Activated T-cell treated with anti-CD3 and anti-CD28 coated beads, Interleukin-2, amount 50 U/mL, for 48 hours (primary cell): ENCODE data around the gene FGGY.
"Not testable (repeated sequence)": the region's sequence is repeated elsewhere in the genome, so short reads cannot be mapped to it uniquely, and the experiment has no call there.

ENCODE experiments used
- DNase-seq, 2 experiments: peaks; one replicate each; pipeline ENCODE4 v3.0.0-alpha.2; 2020

FGGY gene

DNA sequence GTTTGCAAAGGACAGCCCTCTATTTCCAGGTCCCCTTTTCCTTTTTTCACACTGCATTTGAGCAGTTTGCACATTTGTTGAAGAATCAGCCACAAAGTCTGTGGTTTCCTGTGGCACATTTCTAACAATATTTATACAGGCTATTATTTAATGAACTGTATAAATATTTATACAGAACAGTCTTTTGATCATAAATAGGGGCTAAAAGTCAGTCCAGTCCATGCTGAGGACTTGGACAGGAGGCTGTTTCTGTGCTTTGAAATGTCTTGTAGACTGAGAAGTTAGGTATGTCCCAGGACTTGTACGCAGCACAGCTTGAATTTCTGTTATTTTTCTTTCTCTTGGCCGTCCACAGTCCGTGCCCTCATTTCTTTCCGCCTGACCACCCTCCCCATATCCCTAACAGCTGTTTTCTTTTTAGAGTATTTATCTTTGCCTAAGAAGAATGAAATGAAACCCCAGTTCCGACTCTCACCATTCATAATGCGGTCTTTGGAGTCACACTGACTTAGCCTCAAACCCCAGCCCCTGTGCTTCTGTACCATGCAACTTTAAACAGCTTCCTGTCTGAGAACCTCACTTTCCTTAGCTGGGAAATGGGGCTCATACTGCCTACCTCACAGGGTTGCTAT, 19.7 kb downstream of the FGGY start:
- DNase-seq: no peak

DNA sequence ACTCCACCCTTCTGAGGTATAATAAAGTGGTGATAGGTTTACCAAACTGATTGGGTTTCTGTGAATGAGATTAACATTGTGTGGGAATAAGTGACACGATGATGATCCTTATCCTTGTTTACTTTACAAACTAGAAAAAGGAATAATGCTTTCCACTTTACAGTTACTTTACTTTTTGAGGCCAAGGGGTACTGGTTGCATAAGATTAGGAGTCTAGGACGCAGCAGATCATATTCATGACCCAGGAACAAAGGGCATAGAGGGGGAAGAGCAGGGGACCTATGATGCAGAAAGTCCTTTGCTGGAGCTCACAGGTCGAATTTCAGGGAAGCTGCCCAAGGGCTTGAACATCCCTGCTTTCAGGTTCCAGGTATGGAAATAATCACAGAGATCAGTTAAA, 20.4 kb downstream of the FGGY start:
- no peak for DNase-seq

DNA sequence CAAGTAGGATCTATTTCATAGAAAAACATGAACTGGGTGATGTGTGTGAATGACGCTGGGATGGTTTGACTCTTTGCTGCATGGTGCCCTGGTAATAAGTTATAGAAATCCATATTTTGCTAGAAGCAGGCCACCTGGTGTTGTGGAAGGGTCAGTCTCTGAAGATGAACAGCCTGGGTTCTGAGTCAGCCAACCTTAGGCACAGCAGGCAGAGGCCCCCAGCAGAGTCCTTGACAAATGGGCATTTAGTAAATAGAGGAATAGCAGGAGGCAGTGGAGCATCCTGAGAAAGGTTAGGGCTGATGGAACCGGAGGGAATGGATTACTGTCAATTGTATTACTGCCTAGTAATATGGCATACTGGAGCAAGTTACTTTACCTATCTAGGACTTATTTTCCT, 20.9 kb downstream of the FGGY start:
- DNase-seq: no peak

DNA sequence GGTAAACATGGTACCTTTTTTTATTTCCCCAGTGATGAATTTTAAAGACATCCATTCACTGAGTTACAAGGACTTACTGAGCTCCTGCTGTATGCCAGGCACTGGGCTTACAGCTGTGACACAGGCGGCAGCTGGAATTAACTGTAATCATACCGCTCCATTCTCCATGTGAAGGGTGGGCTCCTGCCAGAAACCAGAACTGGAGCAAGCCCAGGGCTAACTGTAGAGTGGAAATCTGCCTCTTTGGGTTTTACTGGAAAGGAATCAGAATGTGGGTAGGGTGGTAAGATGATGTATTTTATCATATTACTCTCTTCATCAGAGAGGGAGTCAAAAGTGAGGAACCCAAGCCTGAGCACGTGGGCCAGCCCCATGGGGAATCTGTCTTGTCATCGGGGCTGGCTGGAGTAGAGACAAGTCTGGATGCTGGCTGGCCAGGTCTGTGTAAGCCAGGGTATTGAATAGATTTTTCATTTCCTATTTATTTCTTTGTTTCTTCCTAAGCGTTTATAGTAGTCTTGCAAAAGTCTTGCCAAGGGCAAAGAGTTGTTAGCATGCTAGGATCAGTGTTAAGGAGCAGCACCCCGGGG, 21.5 kb downstream of the FGGY start:
- DNase-seq: no peak

DNA sequence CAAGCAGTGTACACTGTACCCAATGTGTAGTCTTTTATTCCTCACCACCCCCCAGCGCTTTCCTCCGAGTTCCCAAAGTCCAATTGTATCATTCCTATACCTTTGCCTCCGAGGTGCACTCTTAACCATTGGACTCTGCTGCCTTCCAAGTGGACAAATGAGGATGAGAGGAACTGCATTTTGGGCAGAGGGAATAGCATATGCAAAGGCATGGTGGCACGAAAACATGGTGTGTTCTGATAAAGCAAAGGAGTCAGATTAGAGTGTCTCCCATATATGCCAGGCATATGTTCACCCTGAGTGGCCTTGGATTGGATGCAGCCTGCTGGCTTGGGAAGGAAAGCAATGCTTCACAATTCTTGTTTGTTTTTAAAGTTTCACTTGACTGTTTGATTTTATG, 25.5 kb downstream of the FGGY start:
- DNase-seq: no peak

DNA sequence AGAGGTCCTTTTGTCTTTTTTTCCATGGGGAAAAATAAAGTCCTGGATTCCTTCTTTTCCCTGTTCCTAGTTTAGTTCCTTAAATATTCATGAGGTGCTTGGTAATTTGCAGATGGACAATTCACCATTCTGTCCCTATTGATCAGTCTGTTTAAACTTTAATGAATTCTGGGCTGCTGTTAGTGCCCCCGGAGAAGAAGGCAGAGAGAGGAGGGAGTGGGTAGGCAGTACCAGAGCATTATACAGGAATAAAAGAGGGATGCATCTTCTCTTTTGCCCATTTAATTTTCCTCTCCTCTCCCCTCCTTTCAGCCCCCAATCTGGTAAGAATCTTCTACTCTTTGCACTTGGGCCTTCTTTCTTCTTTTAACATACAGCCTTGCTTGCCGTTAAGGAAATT, 25.9 kb downstream of the FGGY start:
- no peak for DNase-seq

DNA sequence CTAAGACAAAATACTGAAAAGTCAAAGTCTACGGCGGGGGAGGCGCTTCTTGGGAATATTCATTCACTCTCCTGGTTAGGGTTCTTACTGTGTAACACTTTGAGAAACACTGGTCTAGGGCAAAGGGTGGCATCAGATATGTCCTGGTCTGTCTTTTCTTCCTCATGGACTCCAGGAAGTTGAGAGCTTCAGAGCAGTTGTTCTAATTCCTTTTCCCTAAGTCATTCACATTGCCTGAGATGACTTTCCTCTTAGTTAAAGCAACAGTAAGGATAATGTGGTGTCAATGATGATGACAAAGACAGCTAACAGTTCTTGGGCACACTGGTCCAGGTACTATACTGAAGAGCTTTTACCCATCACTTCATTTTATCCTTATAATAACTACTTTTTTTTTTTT, 27.0 kb downstream of the FGGY start:
- no peak for DNase-seq

DNA sequence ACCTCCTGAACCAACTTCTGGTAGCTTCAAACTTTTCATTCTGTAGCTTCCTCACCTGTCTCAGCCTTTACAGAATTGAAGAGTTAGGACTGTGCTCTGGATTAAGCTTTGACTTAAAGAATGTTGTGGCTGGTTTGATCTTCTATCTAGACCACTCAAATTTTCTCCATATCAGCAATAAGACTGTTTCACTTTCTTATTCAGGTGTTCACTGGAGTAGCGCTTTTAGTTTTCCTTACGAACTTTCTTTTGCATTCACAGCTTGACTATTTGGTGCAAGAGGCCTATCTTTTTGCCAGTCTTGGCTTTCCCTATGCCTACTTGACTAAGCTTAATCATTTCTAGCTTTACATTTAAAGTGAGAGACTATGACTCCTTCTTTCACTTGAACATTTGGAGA, 31.5 kb downstream of the FGGY start:
- DNase-seq: no peak

DNA sequence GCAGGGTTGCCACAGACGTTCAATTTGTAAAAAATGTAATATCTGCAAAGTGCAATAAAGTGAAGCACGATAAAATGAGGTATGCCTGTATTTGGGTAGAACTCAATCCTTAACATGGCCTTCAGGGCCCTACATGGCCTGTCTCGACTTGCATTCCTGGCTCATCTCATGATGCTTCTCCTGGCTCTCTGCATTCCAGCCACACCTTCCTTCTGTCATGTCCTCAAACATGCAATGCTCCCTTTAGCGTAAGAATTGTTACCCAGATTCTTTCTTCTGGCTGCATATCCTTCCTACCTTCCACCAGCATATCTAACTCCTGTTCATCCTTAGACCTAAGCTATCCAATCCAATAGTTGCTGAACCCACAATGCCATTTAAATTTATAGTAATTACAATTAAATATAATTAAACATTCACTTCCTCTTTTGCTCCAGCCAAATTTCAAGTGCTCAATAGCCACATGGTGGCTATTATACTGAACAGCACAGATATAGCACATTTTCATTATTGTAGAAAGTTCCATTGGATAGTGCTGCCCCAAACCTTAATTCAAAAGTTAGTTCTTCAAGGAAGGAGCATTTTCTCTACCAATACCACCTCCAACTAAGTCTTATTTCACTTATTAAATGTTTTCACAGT, 32.6 kb downstream of the FGGY start:
- no peak for DNase-seq

DNA sequence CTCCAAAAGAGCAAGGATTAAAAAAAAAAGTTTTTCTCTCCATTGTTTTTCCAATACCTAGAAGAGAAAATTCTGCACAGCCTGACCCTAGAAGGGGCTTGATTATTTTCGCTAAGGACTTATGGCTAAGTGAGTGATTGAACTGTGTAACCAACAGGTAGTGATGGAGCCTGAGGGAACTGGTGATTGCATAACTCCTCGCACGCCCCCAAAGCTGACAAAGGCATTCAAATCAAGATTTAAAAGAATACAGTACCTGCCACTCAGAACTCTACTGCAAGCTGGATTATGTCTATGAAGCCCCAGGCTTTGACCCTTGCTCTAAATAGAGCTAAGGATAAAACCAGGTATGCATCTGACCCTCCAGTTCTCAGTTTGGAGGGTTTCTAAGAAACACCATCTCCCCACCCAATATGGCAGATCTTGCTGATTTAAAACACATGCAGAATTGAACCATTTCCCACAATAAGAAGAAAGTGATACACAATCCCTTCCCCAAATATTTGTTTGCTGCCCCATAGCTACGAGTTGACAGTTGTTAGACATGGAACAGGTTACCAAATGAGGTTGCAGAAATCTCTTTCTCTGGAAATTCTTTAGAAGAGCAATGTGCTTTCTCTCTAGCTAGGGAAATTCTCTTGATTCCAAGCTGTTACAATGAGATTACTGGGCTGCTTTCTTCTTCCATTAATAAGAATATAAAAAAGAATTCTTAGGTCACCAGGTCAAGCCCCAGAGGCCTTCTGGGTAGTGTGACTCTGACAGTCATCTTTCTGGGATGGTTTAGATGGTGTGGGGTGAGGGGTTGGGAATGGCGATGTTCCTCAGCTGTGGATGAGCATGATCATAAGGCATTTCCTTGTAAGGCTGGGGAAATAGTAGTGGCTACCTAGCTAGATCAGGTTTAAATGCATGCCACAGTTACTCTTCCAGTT, 35.1 kb downstream of the FGGY start:
- DNase-seq: no peak

DNA sequence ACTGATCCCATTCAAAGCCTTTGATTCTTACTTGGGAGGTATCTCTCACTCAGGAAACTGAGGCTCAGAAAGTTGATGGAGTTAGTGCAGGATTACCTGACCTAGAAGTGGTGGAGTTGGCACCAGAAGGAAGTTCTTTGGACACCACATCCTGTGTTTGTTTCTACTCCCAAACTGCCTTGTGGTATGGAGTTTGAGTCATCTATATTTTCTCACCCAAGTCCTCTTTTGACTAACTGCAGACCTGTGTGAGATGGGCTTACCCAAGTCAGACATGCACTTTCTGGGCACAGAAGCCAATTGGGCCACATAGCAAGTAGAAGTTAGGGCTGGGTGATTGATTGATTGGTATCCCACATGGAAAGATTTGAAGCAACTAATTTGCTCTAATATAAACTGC, 36.1 kb downstream of the FGGY start:
- DNase-seq: peak; percentile 23 to 24

DNA sequence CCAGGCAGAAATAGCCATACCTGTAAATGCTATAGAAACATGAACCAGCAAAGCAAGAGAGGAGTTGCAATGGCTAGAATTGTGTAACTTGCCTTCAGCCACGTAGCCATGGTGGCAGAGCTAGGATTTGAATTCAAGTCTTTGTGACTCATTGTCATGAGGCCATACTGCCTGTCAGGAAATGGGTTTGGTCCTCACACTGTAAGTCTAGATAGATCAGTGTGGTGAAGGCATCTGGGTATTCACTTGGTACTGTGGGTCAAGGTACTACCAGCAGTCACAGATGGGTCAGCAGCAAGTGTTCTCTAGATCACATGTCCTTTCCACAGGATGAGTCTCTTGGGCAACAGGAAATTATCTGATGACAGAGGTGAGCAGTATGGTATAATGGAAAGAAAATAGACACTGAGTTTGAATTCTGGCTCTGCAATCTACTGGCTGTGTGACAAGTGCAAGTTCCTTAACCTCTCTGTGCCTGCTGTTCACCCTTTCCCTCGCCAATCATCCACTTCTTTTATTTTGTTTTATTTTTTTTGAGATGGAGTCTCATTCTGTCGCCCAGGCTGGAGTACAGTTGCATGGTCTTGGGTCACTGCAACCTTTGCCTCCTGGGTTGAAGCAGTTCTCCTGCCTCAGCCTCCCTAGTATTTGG, 36.9 kb downstream of the FGGY start:
- peak; percentile 20 to 27 for DNase-seq

DNA sequence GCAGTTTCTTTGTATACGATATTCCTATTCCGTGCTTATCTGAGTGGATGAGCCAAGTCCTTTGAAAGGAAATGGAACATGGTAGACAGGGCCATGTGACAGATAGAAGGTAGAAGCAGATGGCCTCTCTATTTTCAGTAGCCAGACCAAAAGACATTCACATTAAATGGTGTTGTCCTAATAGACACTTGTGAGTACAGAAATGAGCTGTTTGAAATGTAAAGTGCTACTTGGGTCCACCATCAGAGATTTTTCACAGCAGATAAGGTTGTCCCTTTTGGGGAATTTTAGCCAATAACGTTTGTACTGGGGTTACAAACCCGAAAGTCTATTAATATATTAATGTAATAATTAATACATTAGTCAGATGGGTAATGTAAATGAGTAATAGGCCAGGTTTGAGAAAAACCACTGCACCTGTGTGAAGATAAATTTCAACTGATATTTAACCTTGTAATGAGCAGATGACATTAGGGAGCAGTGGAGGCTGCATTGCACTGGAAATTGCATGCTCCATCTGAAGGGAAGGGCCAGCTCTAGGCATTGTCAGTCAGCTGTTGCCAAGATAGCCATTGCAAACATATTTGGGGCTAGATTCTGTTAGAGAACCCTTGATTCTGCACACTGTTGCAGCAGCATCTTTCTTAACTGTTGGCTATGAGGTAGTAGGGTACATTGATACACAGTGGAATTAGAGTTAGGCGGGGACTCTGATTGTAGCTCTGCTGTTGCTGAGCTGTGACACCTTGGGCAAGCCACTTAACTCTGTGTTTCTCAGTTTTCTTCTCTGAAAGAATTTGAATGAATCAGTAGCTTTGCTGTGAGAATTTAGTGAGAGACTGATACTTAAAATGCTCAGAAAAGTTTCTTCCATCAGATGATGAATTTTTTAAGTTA, 43.8 kb downstream of the FGGY start:
- no peak for DNase-seq

DNA sequence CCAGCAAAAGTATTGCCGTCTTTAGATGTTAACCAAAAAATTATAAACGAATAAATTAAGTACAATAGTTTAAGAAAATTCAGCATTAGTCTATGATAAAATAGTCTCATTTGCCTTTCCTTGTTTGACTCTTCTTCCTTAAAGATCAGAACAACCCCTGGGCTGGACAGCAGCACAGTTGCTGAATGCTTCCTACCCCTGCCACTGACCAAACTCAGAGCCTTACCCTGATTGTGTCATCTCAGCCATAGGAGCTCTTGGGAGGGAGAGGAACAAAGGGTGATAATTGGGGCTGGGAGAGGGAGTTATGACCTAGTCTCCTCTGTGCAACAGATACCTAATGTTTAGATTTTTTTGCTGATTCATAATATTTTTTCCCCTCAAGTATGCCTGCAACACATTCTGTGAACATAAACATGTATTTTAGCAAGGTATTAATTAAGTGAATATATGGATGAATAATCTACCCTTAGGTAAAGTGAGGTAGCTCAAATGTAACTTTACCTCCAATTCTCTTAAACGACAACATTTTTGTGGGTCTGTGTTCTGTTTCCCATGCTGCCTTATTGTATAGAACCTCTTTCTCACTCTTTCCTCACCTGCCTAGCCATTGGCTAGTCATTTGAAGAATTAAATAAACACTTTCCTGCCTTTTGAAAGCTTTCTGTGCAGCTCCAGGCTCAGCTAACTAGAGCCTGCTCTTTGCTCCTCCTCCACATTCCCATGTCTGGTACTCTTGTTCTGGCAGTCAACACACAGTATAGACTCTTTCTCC, 46.1 kb downstream of the FGGY start:
- DNase-seq: no peak

DNA sequence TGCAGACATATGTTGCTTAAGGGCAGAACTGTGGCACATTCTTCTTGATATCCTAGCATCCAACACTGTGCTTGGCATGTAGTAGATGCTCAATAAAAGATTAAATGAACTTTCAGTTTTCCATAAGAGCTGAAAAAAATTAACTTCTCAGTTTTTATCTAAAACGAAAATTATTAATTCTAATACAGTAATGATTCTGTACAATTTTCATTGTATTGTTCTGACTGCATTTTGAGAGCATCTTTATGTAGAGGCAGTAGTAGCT, 46.6 kb downstream of the FGGY start:
- DNase-seq: no peak

DNA sequence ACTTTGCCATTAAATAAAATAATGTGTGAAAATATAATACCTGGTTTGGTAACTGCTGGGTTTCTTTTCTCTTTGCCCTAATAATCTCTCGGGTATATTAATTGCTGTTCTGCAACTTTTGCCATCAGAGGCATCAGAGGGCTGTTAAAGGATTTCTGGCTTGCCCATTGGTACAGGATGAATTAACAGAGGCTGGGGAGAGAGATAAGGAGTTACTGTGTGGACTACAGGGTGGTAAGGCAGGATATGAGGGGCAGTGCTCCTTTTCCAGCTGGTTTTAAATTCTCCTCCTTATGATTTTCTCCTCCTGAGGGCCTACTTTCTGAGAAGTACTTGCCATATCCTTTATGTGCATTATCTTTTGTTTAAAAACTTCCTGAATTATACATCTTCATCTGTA, 48.3 kb downstream of the FGGY start:
- DNase-seq: no peak

DNA sequence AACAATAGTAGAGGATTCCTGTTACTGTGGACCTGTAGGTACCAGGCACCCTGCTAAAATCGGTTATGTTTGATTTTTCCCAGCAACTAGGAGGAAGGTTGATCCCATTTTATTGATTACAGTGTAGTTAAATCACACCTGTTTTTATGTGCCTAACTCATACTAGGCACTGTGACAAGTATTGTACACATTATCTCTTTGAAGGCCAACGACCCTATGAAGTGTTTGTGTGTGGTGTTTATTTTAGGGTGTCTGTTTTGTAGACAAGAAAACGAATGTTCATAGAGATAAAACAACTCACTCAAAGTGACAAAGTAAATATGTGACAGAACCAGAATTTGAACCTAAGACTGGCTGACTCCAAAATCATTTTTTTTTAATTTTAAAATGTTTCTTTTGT, 49.5 kb downstream of the FGGY start:
- no peak for DNase-seq

DNA sequence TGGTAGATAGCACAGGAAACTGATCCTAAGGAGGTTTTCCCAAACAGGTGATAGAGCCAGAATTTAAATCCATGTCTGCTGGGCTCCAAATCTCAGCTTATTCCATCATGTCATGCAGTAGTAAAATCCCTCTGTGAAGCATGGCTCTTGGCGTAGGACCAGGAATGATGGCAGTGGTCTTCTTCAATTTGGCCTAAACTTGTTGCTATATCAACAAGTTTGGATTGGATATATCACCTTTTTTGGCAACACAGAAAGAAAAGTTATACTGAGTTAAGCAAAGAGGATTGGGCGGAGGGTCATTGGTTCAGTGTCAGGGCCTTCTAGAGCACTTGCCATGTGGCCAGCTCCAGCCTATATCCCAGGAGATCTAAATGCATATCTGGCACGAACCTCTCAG, 52.2 kb downstream of the FGGY start:
- no peak for DNase-seq

DNA sequence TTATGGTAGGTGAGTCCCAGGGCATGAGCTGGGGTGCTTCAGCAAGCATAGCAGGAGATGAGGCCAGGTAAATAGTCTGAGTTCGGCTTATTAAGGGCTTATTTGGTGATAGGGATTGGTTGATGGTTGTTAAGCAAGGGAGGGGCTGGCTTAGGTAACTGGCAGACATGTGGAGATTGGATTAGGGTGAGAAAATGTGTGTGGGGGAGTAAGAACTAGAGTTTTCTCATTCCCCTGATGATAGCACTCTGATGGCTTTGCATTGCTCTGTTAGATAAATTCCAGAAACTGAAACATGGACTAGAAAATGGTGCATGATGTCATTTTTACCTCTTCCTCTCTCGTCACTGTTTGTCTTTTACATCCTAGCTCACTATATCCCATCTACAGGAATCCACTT, 53.6 kb downstream of the FGGY start:
- DNase-seq: no peak

DNA sequence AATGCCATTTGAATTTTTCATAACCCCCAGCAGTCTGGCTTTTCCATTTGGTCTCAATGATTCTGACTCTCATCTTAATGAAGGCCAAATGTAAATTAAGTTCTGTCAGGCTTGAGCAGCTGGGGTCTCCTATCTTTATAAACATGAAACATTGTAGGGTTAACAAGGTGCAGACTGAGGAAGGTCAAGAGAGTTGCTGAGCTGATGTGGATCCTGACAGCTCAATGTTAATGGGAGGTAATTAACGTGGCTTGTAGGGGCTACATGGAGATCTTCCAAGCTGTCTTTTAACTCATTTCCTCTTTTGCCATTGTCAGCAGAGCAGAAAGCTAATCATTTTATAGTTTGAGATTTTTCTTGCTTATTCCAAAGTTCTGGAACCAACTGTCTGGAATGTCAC, 55.2 kb downstream of the FGGY start:
- DNase-seq: no peak

DNA sequence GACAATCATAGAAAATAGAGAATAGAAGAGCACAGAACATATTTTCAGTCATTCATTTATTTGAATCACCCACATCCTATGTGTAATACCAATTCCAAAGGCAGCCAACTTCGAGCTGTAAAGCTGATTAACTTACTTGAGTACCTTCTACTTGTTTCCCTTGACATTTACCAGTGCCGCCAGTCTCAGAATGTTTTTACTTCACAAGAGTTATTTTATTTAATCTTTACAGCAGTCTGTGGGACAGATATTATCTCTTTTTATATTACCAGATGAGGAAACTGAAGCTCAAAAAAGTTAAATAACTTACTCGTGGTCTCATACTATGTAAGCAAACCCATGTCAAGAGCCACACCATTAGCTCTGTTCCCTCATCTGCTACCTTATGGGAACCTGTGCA, 56.6 kb downstream of the FGGY start:
- no peak for DNase-seq

DNA sequence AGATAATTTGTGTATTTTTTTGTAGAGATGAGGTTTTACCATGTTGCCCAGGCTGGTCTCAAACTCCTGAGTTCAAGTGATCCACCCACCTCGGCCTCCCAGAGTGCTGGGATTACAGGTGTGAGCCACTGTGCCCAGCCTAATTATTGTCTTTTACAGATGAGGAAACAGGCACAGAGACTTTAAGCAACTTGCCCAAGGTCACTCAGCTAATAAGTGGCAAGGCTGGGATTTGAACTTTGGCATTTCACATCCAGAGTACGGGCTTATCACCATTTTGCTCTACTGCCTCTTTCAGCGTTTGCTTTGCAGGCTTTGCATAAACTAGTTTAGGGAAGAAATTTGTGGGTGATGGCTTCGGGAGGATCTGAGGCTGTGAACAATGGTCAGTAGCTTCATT, 57.3 kb downstream of the FGGY start:
- not testable (repeated sequence) for DNase-seq
